CD4-positive, CD25-positive, alpha-beta regulatory T cell (primary cell): Measurements from ENCODE around the gene KIAA0753. TPM values are rescaled to one million over a fixed set of nuclear protein-coding genes. Genes with fewer than 3 reads are reported as not detected.

Experiments
- ATAC-seq, 2 donors: fragments of 150-1000 bp; cut with Tn5 transposase; one replicate each; pipeline ENCODE4 v1.10.0; 2021; ENCODE audit warnings: low read depth in 2 of 2, moderate number of reproducible peaks in 2 of 2, moderate library complexity in 1 of 2
- DNase-seq, 3 donors: peaks; one replicate each; pipeline versions ENCODE4 v3.0.0 to v3.0.0-alpha.2; 2012 to 2022; ENCODE audit warnings: mixed read lengths in 1 of 3
- H3K27ac ChIP-seq: one replicate; pipeline ENCODE4 v1.7.0; 2013; ENCODE audit warnings: mild to moderate bottlenecking, low read length; ENCODE audit not compliant: insufficient read depth, poor library complexity, severe bottlenecking
- H3K27me3 ChIP-seq: one replicate; pipeline ENCODE4 v1.7.0; 2013; ENCODE audit warnings: low read length; ENCODE audit not compliant: control insufficient read depth, insufficient read depth
- H3K36me3 ChIP-seq: one replicate; pipeline ENCODE4 v1.7.0; 2013; ENCODE audit warnings: mild to moderate bottlenecking, low read length, moderate library complexity; ENCODE audit not compliant: control insufficient read depth, insufficient read depth
- H3K4me1 ChIP-seq: 2 replicates; pipeline ENCODE4 v1.7.0; 2013; ENCODE audit warnings: mild to moderate bottlenecking, low read length; ENCODE audit not compliant: insufficient read depth, control insufficient read depth, poor library complexity, severe bottlenecking
- H3K4me3 ChIP-seq: one replicate; pipeline ENCODE4 v1.7.0; 2013; ENCODE audit warnings: low read depth, mild to moderate bottlenecking, low read length, moderate library complexity
- H3K9me3 ChIP-seq, 2 experiments: 1 replicate in 1 of 2; 2 replicates in 1 of 2; pipeline ENCODE4 v1.7.0; 2013; ENCODE audit warnings: low read length in 2 of 2, mild to moderate bottlenecking in 1 of 2, moderate library complexity in 1 of 2; ENCODE audit not compliant: control insufficient read depth in 2 of 2
- H3K27ac Mint-ChIP-seq, 3 donors: one replicate each; pipeline ENCODE4 v1.8.0; 2020 to 2022; ENCODE audit warnings: mild to moderate bottlenecking in 3 of 3, mixed read lengths in 3 of 3, moderate library complexity in 2 of 3
- H3K27me3 Mint-ChIP-seq: one replicate; pipeline ENCODE4 v1.8.0; 2022; ENCODE audit warnings: mild to moderate bottlenecking, mixed read lengths
- H3K36me3 Mint-ChIP-seq: one replicate; pipeline ENCODE4 v1.8.0; 2020; ENCODE audit warnings: mixed read lengths
- H3K4me1 Mint-ChIP-seq, 4 donors: one replicate each; pipeline ENCODE4 v1.8.0; 2020 to 2022; ENCODE audit warnings: mixed read lengths in 4 of 4, mild to moderate bottlenecking in 1 of 4
- H3K4me3 Mint-ChIP-seq, 4 donors: one replicate each; pipeline ENCODE4 v1.8.0; 2020 to 2022; ENCODE audit warnings: mild to moderate bottlenecking in 4 of 4, mixed read lengths in 4 of 4, moderate library complexity in 3 of 4
- H3K9me3 Mint-ChIP-seq, 7 donors: one replicate each; pipeline ENCODE4 v1.8.0; 2020 to 2022; ENCODE audit warnings: mixed read lengths in 7 of 7, mild to moderate bottlenecking in 3 of 7, moderate library complexity in 2 of 7
- polyA plus RNA-seq, 4 donors: library from polyadenylated mRNA; unstranded; fragments of 300-500 nt; fragmentation: Illumina TruSeq; gene quantifications; one replicate each; pipeline ENCODE4 v1.2.3, GENCODE V29; 2021
- total RNA-seq: library from RNA; stranded (reverse); gene quantifications from one replicate; pipeline ENCODE4 v1.2.3, GENCODE V29; 2022

The KIAA0753 gene
- total and polyA plus RNA-seq, 5 donors from 2014 or later, result 1.2 to 11.4 (median 1.4) TPM

DNA sequence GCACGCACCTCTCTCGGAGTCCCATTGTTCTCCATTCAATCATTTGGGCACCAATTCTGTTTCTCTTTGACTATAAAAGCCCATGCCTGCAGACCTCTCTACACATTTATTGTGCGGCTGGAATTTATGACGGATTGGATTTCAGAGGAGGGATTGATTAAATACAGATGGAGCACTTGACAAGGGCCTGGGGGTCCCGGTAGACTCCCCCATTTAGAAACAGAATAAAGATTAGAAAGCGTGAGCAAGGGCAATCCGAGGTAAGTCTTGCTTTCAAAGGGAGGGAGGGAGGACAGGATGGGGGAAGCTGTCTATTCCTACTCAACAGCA lies 69.1 kb downstream of the KIAA0753 start:
- Histone ChIP-seq H3K36me3 (no peaks in the 10 kb centered on the region), H3K4me1 (peaks cover 12% of the 10 kb centered on the region), H3K4me3 (no peak overlapping the region), H3K9me3 (no peaks in the 10 kb centered on the region), H3K27ac (no peak overlapping the region), H3K27me3 (no peaks in the 10 kb centered on the region)
- DNase-seq (no peak), ATAC-seq (no peak)
- Mint-ChIP-seq H3K27ac (no peak overlapping the region), H3K9me3 (no peaks in the 10 kb centered on the region), H3K27me3 (no peaks in the 10 kb centered on the region), H3K4me1 (peaks cover 0 to 18% (median 8%) of the 10 kb centered on the region in 4 donors), H3K36me3 (no peaks in the 10 kb centered on the region), H3K4me3 (no peak overlapping the region)

DNA sequence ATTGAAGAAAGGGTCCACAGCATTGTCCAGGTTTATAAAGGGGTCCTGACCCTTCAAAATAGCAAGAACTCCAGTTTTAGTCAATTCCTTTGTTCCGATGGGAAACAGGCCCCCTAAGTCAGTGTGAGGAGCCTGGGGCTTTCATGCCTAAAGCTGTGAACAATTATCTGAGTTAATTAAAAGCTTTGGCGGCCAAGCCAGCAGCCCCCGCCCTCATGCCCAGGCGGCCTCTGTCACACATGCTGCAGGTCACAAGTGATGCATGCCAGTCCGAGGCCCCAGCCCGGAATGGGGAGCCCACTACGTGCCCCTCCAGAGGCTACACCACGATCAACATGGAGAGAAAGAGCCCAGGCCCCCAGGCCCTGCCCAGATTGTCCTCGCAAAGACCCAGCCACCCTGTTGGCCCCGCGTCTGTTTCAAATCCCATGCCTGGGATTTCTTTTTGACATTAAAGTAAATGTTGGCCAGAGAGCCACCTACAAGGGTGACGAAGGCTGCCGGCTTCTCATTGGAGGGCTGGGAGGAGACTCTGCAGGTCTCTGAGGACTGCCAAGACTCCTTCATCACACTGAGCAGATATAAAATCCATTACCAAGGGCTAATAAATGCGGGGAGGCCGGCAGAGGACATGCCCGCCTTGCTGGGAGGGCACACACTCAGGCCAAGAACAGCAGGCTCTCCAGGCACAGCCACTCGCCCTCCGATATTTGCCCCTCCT lies 69.6 kb downstream of the KIAA0753 start:
- Mint-ChIP-seq H3K4me3 (no peak overlapping the region), H3K9me3 (no peaks in the 10 kb centered on the region), H3K27me3 (no peaks in the 10 kb centered on the region), H3K4me1 (peaks cover 0 to 14% (median 8%) of the 10 kb centered on the region in 4 donors), H3K27ac (peak overlapping the region in 1 of 3 donors; percentile 42), H3K36me3 (no peaks in the 10 kb centered on the region)
- Histone ChIP-seq H3K4me3 (no peak overlapping the region), H3K27ac (no peak overlapping the region), H3K4me1 (peaks cover 12% of the 10 kb centered on the region), H3K36me3 (no peaks in the 10 kb centered on the region), H3K27me3 (no peaks in the 10 kb centered on the region), H3K9me3 (no peaks in the 10 kb centered on the region)
- ATAC-seq (no peak), DNase-seq (no peak)

DNA sequence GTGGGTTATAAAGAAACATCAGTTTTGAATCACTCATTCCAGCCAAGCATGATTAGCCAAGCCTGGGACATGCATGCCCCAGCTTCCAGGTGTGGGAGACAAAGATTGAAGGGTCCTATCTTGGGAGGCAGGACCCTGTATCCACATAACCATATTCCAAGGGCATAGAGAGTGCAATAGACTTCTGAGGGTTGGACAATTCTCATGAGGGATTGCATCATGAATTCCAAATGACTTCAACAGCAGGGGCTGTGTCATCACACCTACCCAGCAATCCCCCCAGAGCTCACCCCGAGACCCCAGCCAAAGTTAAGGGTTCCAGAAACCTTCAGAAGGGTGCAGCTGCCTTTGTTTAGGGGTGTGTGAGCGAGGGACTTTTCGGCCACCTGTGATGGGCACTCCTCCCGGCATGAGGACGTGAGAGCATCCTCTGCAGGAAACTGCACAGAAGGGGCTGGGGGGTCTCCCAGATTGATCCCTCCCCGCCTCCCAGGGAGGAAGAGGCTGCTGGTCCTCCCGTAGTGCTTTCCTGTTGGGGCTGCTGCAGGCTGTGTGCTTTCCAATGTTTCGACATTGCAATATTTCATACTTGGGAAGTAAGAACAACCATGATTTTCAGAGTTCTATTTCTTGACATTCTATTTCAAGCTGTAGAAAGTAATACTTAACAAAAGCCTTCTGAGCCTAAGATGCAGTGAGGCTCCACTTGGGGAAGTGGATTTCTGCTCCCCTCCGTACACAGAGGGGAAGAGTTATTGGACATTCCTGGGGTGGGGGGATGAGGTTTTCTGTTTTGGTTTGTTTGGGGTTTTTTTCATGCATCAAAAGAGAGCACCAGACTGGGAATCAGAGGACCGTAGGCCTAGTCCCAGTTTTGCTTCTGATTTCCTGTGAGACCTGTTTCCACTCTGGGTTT lies 70.9 kb downstream of the KIAA0753 start:
- H3K4me3 Mint-ChIP-seq, result no peak overlapping the region
- Histone ChIP-seq H3K4me3 (no peak overlapping the region), H3K36me3 (no peaks in the 10 kb centered on the region), H3K9me3 (no peaks in the 10 kb centered on the region), H3K27ac (no peak overlapping the region), H3K27me3 (no peaks in the 10 kb centered on the region), H3K4me1 (no peaks in the 10 kb centered on the region)
- no peaks in the 10 kb centered on the region for H3K9me3 Mint-ChIP-seq
- no peaks in the 10 kb centered on the region for H3K27me3 Mint-ChIP-seq
- H3K4me1 Mint-ChIP-seq, result peaks cover 0 to 2% (median 0%) of the 10 kb centered on the region in 4 donors
- no peak overlapping the region for H3K27ac Mint-ChIP-seq
- no peaks in the 10 kb centered on the region for H3K36me3 Mint-ChIP-seq
- DNase-seq, result no peak
- ATAC-seq, result no peak

- H3K9me3 ChIP-seq, result no peaks in the 10 kb centered on the region
Measured at GRCh38 chr17:6568184-6568758, 72.2 kb downstream of the KIAA0753 start.

GRCh38 chr17:6567528-6568183 lies 72.9 kb downstream of the KIAA0753 start:
- H3K9me3 ChIP-seq, result no peaks in the 10 kb centered on the region
- Mint-ChIP-seq H3K4me1 (no peaks in the 10 kb centered on the region), H3K27me3 (peaks cover 11% of the 10 kb centered on the region), H3K27ac (no peak overlapping the region), H3K4me3 (no peak overlapping the region), H3K9me3 (no peaks in the 10 kb centered on the region), H3K36me3 (peaks cover 3% of the 10 kb centered on the region)
- H3K27ac ChIP-seq, result no peak overlapping the region
- H3K4me3 ChIP-seq, result no peak overlapping the region
- H3K27me3 ChIP-seq, result no peaks in the 10 kb centered on the region
- ATAC-seq (no peak), DNase-seq (no peak)
- H3K4me1 ChIP-seq, result no peaks in the 10 kb centered on the region
- no peaks in the 10 kb centered on the region for H3K36me3 ChIP-seq

More at GRCh38 chr17:6568184-6568758, 72.2 kb downstream of the KIAA0753 start:
- no peaks in the 10 kb centered on the region for H3K27me3 ChIP-seq
- no peak overlapping the region for H3K27ac Mint-ChIP-seq
- H3K9me3 Mint-ChIP-seq, result no peaks in the 10 kb centered on the region
- peaks cover 3% of the 10 kb centered on the region for H3K36me3 Mint-ChIP-seq
- H3K27me3 Mint-ChIP-seq, result peaks cover 8% of the 10 kb centered on the region
- H3K36me3 ChIP-seq, result no peaks in the 10 kb centered on the region
- no peak overlapping the region for H3K4me3 Mint-ChIP-seq
- H3K4me1 ChIP-seq, result no peaks in the 10 kb centered on the region
- no peaks in the 10 kb centered on the region for H3K4me1 Mint-ChIP-seq
- H3K4me3 ChIP-seq, result no peak overlapping the region
- no peak for ATAC-seq
- H3K27ac ChIP-seq, result no peak overlapping the region
- DNase-seq, result no peak

GRCh38 chr17:6561446-6561845 lies 79.1 kb downstream of the KIAA0753 start:
- no peaks in the 10 kb centered on the region for H3K36me3 ChIP-seq
- Mint-ChIP-seq H3K27ac (no peak overlapping the region), H3K4me3 (no peak overlapping the region), H3K9me3 (peaks cover 0 to 2% (median 0%) of the 10 kb centered on the region in 7 donors), H3K4me1 (peaks cover 0 to 8% (median 0%) of the 10 kb centered on the region in 4 donors), H3K36me3 (peaks cover 3% of the 10 kb centered on the region), H3K27me3 (peaks cover 50% of the 10 kb centered on the region)
- H3K27me3 ChIP-seq, result peaks cover 5% of the 10 kb centered on the region
- no peak for ATAC-seq
- H3K27ac ChIP-seq, result no peak overlapping the region
- no peak overlapping the region for H3K4me3 ChIP-seq
- H3K4me1 ChIP-seq, result peaks cover 5% of the 10 kb centered on the region
- H3K9me3 ChIP-seq, result no peaks in the 10 kb centered on the region
- no peak for DNase-seq

- Histone ChIP-seq H3K36me3 (no peaks in the 10 kb centered on the region), H3K9me3 (no peaks in the 10 kb centered on the region), H3K4me3 (no peak overlapping the region), H3K27ac (no peak overlapping the region), H3K27me3 (peaks cover 5% of the 10 kb centered on the region), H3K4me1 (peaks cover 7% of the 10 kb centered on the region)
- peaks cover 0 to 2% (median 0%) of the 10 kb centered on the region in 7 donors for H3K9me3 Mint-ChIP-seq
- peaks cover 50% of the 10 kb centered on the region for H3K27me3 Mint-ChIP-seq
- H3K36me3 Mint-ChIP-seq, result peaks cover 3% of the 10 kb centered on the region
- H3K4me3 Mint-ChIP-seq, result no peak overlapping the region
- peaks cover 0 to 8% (median 0%) of the 10 kb centered on the region in 4 donors for H3K4me1 Mint-ChIP-seq
- no peak overlapping the region for H3K27ac Mint-ChIP-seq
- no peak for ATAC-seq
- no peak for DNase-seq
Measured at GRCh38 chr17:6560496-6560895, 80.0 kb downstream of the KIAA0753 start.
